Measurements from ENCODE around the gene MICU1.
"Not testable (repeated sequence)": the region's sequence is repeated elsewhere in the genome, so short reads cannot be mapped to it uniquely, and the experiment has no call there.

MICU1 gene

DNA sequence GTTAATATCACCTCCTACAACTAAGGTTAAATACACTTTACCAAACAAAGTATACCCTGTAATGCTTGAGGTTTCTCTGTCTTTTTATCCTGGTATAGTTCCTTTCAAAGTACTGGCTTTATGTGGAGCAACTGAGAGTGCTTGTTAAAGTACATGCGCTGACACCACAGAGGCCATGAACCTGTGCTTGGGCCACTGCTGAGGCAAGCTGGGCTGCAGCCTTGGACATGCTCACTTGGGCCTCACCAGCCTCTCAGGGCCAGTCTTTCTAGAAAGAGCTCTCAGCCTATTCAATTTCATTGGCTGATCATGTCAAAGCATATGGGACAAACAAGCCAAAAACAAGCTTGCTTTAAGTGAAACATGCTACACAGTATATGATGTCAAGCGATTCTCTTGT lies 145.0 kb downstream of the MICU1 start:
- in situ Hi-C loops (cut with HindIII; ENCODE audit: low pct_ligation_motif_present, low pct_unique_long_range_greater_than_20kb, low sequenced_read_pairs) = no loop called here

DNA sequence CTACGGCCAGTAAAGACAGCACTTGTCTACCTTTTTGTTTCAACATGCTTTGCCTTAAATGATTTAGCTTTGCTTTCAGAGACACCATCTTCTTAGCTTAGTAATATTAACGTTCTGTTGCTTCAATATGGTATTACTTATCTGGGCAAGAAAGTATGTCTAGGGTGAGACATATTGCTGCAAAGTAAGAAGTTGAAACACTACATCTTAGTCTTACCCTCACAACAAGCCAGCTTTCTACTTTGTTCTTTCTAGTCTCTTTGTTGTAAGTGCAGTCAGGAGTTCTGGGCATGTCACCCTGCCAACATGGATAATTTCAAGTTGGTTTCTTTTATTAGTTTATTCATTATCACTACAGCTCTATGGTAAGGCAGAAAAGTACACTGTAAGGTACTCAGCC lies 148.4 kb downstream of the MICU1 start:
- in situ Hi-C loops (cut with HindIII; ENCODE audit: low pct_ligation_motif_present, low pct_unique_long_range_greater_than_20kb, low sequenced_read_pairs) = no loop called here
- DNase-seq = no peak

More for the DNA sequence above, 145.0 kb downstream of the MICU1 start:
- DNase-seq = no peak

- in situ Hi-C loops (cut with HindIII; ENCODE audit: low pct_ligation_motif_present, low pct_unique_long_range_greater_than_20kb, low sequenced_read_pairs) = no loop called here
- no peak for DNase-seq
Measured at GRCh38 chr10:72472306-72472705, 153.6 kb downstream of the MICU1 start.

DNA sequence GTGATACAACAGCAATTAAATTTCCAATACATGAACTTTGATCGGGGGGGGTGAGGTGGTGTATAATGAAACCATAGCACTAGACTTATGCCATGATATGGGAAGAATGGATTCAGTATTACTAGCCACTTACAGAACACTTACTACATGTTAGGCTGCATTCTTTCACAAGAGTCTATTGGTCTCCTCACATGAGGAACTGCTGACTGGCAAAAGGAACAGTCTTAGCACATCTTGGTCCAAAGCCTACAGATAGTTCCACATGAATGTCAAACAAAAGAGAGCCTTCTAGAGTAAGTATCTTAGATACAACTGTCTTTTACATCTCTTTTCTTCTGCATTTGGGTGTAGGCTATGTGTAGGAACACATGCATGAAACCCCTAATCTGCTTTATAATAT lies 155.2 kb downstream of the MICU1 start:
- DNase-seq = no peak
- in situ Hi-C loops (cut with HindIII; ENCODE audit: low pct_ligation_motif_present, low pct_unique_long_range_greater_than_20kb, low sequenced_read_pairs) = no loop called here

GRCh38 chr10:72467064-72467463 lies 158.8 kb downstream of the MICU1 start:
- in situ Hi-C loops (cut with HindIII; ENCODE audit: low pct_ligation_motif_present, low pct_unique_long_range_greater_than_20kb, low sequenced_read_pairs) = not testable (repeated sequence)

DNA sequence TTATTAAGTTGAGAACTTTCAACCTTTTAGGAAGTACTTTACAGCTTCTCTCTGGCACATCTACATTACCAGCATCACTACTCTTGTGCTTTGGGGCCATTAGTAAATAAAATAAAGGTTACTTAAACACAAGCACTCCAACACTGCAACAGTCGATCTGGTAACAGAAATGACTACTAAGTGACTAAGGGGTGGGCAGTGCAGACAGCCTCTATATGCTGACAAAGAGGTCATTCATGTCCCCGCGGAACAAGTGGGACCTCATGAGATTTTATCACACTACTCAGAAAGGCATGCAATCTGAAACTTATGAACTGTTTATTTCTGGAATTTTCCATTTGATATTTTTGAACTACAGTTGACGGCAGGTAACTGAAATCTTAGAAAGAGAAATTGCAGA lies 159.9 kb downstream of the MICU1 start:
- no peak for DNase-seq
- in situ Hi-C loops (cut with HindIII; ENCODE audit: low pct_ligation_motif_present, low pct_unique_long_range_greater_than_20kb, low sequenced_read_pairs) = no loop called here

More at GRCh38 chr10:72467064-72467463, 158.8 kb downstream of the MICU1 start:
- not testable (repeated sequence) for DNase-seq

DNA sequence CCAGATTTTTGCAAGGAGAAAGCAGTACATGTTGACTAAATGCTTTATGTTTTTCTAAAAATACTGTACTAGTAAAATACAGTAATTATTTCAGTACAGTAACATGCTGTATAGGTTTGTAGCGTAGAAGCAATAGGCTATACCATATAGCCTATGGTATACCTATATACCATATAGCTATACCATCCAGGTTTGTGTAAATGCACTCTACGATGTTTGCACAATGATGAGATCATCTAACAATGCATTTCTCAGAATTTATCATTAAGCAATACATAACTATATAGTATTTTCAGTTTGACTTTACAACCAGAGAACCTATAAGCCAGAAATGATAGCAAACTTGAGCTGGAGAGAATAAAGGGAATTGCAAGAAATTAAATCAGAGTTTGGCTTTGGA lies 161.4 kb downstream of the MICU1 start:
- no peak for DNase-seq
- in situ Hi-C loops (cut with HindIII; ENCODE audit: low pct_ligation_motif_present, low pct_unique_long_range_greater_than_20kb, low sequenced_read_pairs) = no loop called here

DNA sequence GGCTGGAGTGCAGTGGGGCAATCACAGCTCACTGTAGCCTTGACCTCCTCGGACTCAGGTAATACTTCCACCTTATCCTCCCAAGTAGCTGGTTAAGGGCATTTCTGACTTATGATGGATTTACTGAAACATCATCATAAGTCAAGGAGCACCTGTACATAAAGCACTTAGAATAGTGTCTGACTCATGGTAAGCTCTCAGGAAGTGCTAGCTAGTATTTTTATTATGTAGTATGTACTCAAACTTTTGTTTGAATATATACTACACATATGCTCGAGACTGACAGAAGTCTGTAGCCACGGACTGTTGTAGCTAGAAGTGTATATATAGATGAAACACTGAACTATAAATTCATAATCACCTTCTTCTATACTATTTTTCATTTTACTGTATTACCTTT lies 163.6 kb downstream of the MICU1 start:
- DNase-seq = no peak
- in situ Hi-C loops (cut with HindIII; ENCODE audit: low pct_ligation_motif_present, low pct_unique_long_range_greater_than_20kb, low sequenced_read_pairs) = no loop called here

GRCh38 chr10:72461085-72461484 lies 164.8 kb downstream of the MICU1 start:
- in situ Hi-C loops (cut with HindIII; ENCODE audit: low pct_ligation_motif_present, low pct_unique_long_range_greater_than_20kb, low sequenced_read_pairs) = no loop called here

GRCh38 chr10:72460284-72460876 lies 165.5 kb downstream of the MICU1 start:
- no peak for DNase-seq
- in situ Hi-C loops (cut with HindIII; ENCODE audit: low pct_ligation_motif_present, low pct_unique_long_range_greater_than_20kb, low sequenced_read_pairs) = no loop called here

More at GRCh38 chr10:72461085-72461484, 164.8 kb downstream of the MICU1 start:
- DNase-seq = no peak

DNA sequence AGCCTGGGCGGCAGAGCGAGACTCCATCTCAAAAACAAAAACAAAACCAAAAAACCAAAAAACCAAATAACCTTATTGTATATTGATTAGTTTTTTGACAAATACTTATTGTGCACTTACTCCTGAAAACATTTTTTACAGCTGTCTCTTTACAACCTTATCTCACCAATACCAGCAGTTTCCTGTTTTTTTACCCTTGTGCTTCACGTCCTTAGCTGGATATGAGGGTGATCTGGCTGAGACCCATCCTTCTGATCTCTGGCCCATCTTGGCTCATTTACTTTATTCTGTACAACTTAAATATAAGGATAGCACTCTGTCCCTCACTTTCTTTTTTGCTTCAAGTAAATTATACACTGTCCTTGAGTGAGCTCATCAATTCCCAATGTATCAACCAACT lies 166.6 kb downstream of the MICU1 start:
- in situ Hi-C loops (cut with HindIII; ENCODE audit: low pct_ligation_motif_present, low pct_unique_long_range_greater_than_20kb, low sequenced_read_pairs) = no loop called here
- DNase-seq = no peak

- no peak for DNase-seq
Measured at GRCh38 chr10:72455889-72456595, 169.8 kb downstream of the MICU1 start.

GRCh38 chr10:72449941-72450441 lies 175.9 kb downstream of the MICU1 start:
- DNase-seq = no peak
- in situ Hi-C loops (cut with HindIII; ENCODE audit: low pct_ligation_motif_present, low pct_unique_long_range_greater_than_20kb, low sequenced_read_pairs) = no loop called here

More at GRCh38 chr10:72455889-72456595, 169.8 kb downstream of the MICU1 start:
- in situ Hi-C loops (cut with HindIII; ENCODE audit: low pct_ligation_motif_present, low pct_unique_long_range_greater_than_20kb, low sequenced_read_pairs) = no loop called here

DNA sequence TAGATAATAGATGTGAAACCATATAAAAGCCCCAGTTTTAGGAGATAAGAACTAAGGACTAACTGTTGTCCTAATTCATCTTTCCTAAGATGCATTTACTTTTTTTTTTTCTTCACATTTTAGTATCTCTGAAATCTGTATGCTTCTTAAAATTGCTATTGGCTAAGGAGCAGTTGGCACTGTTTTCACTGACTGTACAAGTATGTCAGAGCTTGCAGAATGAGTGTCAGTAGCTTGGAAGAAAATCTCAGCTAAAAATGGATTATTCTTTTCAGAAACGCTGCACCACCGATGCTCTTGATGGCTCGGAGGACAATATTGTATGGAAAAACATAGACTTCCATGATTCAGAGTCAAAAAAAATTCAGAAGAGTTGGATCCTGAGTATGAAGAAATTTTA lies 180.0 kb downstream of the MICU1 start:
- in situ Hi-C loops (cut with HindIII; ENCODE audit: low pct_ligation_motif_present, low pct_unique_long_range_greater_than_20kb, low sequenced_read_pairs) = no loop called here
- DNase-seq = no peak

- DNase-seq; in situ Hi-C loops (cut with HindIII; ENCODE audit: low pct_ligation_motif_present, low pct_unique_long_range_greater_than_20kb, low sequenced_read_pairs): not testable (repeated sequence)
Measured at GRCh38 chr10:72442969-72443368, 182.9 kb downstream of the MICU1 start.

DNA sequence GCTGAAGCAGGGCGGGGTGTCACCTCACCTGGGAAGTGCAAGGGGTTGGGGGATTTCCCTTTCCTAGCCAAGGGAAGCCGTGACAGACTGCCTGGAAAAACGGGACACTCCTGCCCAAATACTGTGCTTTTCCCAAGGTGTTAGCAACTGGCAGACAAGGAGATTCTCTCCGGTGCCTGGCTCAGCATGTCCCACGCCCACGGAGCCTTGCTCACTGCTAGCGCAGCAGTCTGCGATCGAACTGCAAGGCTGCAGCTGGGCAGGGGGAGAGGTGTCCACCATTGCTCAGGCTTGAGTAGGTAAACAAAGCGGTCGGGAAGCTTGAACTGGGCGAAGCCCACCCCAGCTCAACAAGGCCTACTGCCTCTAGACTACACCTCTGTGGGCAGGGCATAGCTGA lies 190.3 kb downstream of the MICU1 start:
- DNase-seq = no peak
- in situ Hi-C loops (cut with HindIII; ENCODE audit: low pct_ligation_motif_present, low pct_unique_long_range_greater_than_20kb, low sequenced_read_pairs) = no loop called here

DNA sequence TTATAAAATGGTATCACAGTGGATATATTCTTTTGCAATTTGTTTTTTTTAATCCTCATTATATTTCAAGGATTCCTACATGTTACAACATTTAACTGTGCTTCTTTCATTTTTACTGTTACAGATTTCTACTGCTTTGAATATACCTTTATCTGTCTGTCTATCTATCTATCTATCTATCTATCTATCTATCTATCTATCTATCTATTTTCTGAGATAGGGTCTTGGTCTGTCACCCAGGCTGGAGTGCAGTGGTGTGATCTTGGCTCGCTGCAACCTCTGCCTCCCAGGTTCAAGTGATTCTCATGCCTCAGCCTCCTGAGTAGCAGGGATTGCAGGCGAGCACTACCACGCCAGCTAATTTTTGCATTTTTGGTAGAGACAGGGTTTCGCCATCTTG lies 194.9 kb downstream of the MICU1 start:
- in situ Hi-C loops (cut with HindIII; ENCODE audit: low pct_ligation_motif_present, low pct_unique_long_range_greater_than_20kb, low sequenced_read_pairs) = not testable (repeated sequence)

DNA sequence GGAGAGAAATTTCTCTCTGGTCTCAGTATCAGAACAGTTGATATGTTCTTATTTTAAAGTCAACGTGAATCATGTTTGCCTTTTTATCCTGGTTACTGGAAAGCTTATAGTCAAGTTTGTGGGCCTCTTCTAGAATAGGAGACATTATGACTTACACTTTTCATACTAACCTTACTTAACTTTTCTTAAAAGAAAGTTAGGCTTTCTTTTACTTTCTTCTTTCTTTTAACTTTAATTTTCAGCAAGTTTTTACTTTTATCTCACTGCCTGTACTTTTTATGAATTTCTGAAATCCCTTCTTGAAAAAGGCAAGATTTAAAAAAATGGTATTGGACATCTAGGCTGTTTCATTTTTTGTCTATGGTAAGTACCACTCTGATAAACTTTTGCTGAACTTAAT lies 195.9 kb downstream of the MICU1 start:
- in situ Hi-C loops (cut with HindIII; ENCODE audit: low pct_ligation_motif_present, low pct_unique_long_range_greater_than_20kb, low sequenced_read_pairs) = no loop called here

More for the DNA sequence above, 194.9 kb downstream of the MICU1 start:
- not testable (repeated sequence) for DNase-seq

DNA sequence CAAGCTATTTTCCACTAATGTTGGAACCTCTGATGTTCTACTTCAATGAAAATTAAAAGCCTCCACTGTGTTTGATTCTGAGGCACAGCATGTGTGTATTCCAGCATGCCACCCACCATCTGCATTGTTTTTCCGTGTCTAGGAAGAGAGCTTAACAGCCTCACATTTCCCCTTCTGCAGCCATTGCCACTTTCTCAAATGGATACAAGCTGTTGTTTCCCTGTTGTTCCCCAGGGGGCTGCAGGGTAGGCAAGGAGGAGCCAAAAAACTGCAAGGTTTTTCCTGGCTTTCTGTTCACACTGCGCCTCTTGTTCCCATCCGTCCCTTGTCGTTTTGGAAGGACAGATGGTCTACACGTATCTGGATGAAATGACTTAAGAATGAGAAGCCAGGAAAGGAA lies 198.9 kb downstream of the MICU1 start:
- in situ Hi-C loops (cut with HindIII; ENCODE audit: low pct_ligation_motif_present, low pct_unique_long_range_greater_than_20kb, low sequenced_read_pairs) = no loop called here
- DNase-seq = no peak

More for the DNA sequence above, 195.9 kb downstream of the MICU1 start:
- DNase-seq = no peak

DNA sequence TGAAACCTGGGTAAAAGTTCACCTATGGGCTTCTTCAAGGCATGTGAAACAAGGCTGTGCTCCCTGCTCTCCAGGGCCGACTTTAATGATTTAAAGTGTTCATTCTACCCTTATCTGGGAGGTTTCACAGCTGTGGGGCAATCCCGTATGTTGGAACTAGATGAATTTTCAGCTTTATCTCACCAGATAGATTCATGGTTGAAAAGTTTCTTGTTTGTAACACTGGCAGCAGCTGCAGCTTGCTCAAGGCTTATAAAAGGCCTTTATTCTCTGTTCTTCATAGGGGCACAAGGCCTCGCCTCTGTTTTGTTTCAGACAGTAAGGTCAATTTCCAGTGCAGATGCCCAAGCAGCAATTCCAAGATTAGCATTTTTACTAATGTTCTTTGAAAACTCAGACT lies 200.7 kb downstream of the MICU1 start:
- in situ Hi-C loops (cut with HindIII; ENCODE audit: low pct_ligation_motif_present, low pct_unique_long_range_greater_than_20kb, low sequenced_read_pairs) = no loop called here
- no peak for DNase-seq

All from ACHN (cell line).